Frontal cortex (tissue), 4 donors: ENCODE data around the gene SYNE2. TPM values are rescaled to one million over a fixed set of nuclear protein-coding genes. Genes with fewer than 3 reads are reported as not detected.

Source experiments
- DNase-seq, 2 donors: peaks; one replicate each; pipeline ENCODE4 v3.0.0; 2012; ENCODE audit warnings: low spot score in 2 of 2
- FAIRE-seq: peaks from 2 replicates; lab custom pipeline; 2012; peaks lifted over from hg19 to GRCh38; lab: Jason Lieb, UNC
- total RNA-seq: library from RNA; depleted of rRNA; stranded (reverse); fragments of >200 nt; gene quantifications from one replicate; pipeline ENCODE4 v1.2.3, GENCODE V29; 2014
- donor health status: control.
- donor health status: control.
- donor health status: control.

SYNE2 gene
- total RNA-seq, 1 donor from 2014 or later = 109 TPM

DNA sequence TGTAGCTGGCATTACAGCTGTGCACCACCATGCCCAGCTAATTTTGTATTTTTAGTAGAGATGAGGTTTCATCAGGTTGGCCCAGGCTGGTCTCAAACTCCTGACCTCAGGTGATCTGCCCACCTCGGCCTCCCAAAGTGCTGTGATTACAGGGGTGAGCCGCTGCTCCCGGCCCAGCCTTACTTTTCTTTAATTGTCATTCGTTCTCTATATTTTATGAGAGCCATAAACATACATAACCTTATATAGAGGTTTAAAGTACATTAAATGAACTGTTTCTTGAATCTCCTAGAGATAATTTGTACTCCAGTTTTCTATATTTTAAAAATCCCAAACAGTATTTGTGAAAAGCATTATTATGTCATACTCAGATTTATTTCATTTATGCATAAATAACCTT lies 98.6 kb downstream of the SYNE2 start:
- DNase-seq = no peak
- FAIRE-seq = no peak

DNA sequence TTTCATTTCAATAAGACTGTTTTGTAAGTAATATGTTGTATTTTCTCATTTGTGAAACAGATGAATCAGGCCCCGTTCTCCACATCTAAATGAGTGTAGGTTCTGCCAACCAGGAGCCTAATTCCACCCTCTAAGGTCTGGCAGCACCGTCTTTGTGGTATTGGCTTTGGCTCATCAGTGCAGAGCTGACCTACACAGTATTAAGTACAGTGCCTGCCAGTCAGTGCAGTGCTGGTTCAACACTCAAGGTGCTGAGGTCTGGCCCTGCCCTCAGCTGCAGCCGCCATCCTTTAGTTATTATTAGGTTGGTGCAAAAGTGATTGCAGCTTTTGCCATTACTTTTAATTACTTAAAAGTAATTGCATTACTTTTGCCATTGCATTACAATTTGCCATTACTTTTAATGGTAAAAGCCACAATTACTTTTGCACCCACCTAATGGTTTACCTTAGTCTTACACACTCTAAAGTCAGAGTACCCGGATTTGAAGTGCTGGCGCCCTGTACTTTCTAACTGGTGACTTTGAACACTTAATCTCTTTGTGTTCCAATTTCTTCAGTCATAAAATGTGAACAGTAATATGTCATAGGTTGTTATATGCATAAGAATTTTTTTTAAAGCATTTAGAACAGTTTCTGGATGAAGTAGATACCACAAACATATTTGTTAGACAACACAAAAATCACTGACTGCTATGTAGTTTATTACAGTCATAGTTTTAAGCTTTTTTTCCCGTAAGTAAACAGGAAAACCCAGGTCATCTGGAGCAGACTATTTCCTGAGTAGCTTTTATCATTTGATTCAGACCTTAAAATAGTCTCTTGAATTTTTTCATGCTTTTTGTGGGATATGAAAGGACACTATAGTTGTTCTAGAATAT lies 99.5 kb downstream of the SYNE2 start:
- DNase-seq (no peak), FAIRE-seq (no peak)

GRCh38 chr14:63952933-63953437 lies 100.2 kb downstream of the SYNE2 start:
- DNase-seq = no peak
- FAIRE-seq = no peak

DNA sequence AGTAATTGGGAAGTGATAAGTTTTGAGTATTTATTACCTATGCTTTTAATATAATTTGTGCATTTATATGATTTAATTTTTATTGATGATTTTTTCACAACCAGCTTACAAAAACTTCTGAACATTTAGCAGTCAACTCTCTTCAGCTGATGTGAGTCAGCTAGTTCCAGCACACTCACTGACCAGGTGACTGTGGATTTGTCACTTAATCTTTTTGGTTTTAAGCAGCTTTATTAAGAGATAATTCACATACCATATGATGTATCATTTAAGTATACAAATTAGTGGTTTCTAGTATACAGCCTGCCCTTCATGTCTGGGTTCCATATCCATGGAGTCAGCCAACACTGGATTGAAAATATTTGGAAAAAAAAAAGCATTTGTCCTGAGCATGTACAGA lies 103.5 kb downstream of the SYNE2 start:
- FAIRE-seq (no peak), DNase-seq (no peak)

DNA sequence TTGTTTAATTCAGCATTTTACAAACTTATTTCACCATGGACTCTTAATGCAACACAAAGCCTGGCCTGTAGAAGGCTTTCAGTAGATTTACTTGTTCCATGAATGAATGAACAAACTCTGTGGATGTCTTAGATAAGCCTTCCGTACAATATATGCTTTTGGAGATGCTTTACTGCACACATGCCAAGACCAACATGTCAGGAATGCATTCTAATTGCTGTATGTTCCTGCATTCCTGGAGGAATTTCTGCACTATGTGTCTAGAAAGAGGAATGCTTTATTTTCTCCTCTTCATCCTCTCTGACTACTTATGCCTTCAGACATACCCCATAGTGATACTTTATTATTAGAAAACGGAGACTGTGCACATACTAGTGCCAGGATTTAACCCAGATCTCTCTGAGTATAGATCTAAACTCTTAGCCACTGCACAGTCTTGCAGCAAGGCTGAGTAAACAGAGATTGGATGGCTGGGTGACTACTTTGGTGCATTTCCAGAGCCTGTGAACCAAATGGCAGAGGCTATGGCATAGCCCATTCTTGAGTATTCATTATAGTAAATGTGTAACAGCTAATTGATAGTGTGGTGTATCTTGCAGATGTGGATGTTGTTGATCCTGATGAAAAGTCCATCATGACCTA lies 108.2 kb downstream of the SYNE2 start:
- DNase-seq (no peak), FAIRE-seq (no peak)

- FAIRE-seq (no peak), DNase-seq (no peak)
Observed at GRCh38 chr14:63962906-63963305, 110.1 kb downstream of the SYNE2 start.

- no peak for FAIRE-seq
- DNase-seq = no peak
Observed at GRCh38 chr14:63963439-63963838, 110.6 kb downstream of the SYNE2 start.

DNA sequence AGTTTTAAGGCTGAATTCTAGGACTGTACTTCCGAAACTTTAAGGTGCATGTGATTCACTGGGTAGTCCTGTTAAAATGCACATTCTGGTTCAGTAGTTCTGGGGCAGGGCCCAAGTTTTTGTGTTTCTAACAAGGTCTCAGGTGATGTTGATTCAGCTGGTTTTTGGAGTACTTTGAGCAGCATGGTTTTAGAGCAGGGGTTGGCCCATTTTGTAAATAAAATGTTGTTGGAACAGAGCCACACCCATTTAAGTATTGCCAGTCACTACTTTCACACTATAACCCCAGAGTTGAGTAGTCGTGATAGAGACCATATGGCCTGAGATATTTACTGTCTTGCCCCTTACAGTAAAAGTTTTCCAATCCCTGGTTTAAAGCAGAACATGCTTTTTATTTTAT lies 111.3 kb downstream of the SYNE2 start:
- DNase-seq = no peak
- FAIRE-seq = no peak

GRCh38 chr14:63966407-63966806 lies 113.6 kb downstream of the SYNE2 start:
- no peak for FAIRE-seq
- DNase-seq = no peak

- DNase-seq (no peak), FAIRE-seq (no peak)
Observed at GRCh38 chr14:63972323-63972932, 119.6 kb downstream of the SYNE2 start.

DNA sequence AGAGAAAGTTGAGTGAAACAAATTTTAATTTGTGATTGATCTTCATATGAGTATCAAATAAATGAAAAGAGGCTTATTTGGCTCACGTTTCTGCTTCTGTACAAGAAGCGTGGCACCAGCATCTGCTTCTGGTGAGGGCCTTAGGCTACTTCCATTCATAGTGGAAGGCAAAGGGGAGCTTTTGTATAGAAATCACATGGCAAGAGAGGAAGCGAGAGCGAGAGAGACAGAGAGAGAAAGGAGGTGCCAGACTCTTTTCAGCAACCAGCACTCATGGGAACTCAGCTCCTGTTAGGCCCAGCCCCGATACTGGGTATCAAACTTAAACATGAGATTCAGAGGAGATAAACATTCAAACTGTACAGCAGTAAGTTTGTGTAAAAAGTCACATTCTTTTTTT lies 121.4 kb downstream of the SYNE2 start:
- FAIRE-seq = no peak
- DNase-seq = no peak

DNA sequence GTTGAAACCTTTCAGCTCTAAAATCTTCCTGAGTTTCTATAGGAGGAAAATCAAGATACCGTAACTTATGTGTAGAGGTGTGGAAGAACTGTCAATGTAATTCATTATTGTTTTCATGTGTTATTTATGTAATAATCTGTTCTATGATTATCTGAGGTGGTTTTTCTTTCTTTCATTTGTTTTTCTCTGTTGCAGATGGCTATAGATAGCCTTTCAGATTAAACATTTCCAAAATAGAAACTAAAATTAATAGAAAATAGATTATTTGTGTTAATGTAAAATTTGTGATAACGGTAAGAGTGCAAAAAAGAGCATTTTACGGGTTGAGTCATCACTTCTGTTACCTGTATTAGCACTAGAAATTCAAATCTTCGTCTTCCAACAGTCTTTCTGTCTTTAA lies 128.8 kb downstream of the SYNE2 start:
- FAIRE-seq = no peak
- no peak for DNase-seq

GRCh38 chr14:63982156-63982555 lies 129.4 kb downstream of the SYNE2 start:
- DNase-seq = no peak
- no peak for FAIRE-seq

GRCh38 chr14:63982629-63983028 lies 129.8 kb downstream of the SYNE2 start:
- no peak for DNase-seq
- no peak for FAIRE-seq

GRCh38 chr14:63986789-63987533 lies 134.2 kb downstream of the SYNE2 start:
- DNase-seq = no peak

DNA sequence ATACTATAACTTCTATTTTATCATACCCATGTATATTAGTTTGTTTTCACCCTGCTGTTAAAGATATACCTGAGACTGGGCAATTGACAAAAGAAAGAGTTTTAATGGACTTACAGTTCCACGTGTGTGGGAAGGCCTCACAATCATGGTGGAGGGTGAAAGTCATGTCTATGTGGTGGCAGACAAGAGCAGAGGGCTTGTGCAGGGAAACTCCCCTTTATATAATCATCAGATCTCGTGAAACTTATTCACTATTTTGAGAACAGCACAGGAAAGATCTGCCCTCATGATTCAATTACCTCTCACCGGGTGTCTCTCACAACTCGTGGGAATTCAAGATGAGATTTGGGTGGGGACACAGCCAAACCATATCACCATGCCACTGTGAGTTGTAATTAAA lies 135.8 kb downstream of the SYNE2 start:
- FAIRE-seq = no peak
- no peak for DNase-seq

More at GRCh38 chr14:63986789-63987533, 134.2 kb downstream of the SYNE2 start:
- FAIRE-seq = no peak

DNA sequence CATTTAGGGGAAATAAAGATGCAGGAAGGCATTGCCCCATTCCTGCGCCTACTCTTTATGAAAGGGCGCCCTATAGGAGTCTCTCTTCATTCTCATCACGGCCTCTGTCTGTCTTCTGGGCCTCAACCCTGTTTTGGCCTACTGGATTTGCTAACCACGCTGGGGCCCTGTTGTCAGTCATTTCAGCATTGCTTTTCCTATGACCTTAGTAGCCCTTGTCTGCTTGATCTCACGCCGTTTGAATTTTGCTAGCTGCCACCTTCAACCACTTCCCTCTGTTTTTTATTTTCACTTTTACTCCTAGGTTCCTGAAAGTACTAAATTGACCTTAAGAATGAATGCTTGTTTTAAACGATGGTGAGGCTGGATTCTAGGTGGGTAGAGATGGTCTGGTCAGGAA lies 139.0 kb downstream of the SYNE2 start:
- FAIRE-seq = no peak
- no peak for DNase-seq

GRCh38 chr14:63992858-63993257 lies 140.1 kb downstream of the SYNE2 start:
- DNase-seq (no peak), FAIRE-seq (no peak)

GRCh38 chr14:63993992-63994391 lies 141.2 kb downstream of the SYNE2 start:
- DNase-seq = no peak
- FAIRE-seq = no peak

GRCh38 chr14:63995285-63995684 lies 142.5 kb downstream of the SYNE2 start:
- no peak for DNase-seq
- FAIRE-seq = no peak
